Omental fat pad (tissue), 4 donors: ENCODE results near the gene CD81. TPM values are rescaled to one million over a fixed set of nuclear protein-coding genes. Genes with fewer than 3 reads are reported as not detected.

Experiments
- ATAC-seq: fragments of 150-250 bp; one replicate; pipeline ENCODE4 v1.9.1; 2016; ENCODE audit warnings: mild to moderate bottlenecking, moderate library complexity; ENCODE audit not compliant: low FRiP score
- DNase-seq: peaks from one replicate; pipeline ENCODE4 v3.0.0-alpha.2; 2019; ENCODE audit warnings: low spot score
- CTCF ChIP-seq, 3 donors: fragments of 450-650 bp; IDR thresholded peaks; one replicate each; pipeline ENCODE4 v1.5.1; 2016 to 2017; ENCODE audit warnings: antibody characterized with exemption in 3 of 3, mild to moderate bottlenecking in 3 of 3, moderate library complexity in 2 of 3
- total RNA-seq, 4 donors: library from RNA; depleted of rRNA; stranded (reverse); fragments of >200 nt; gene quantifications; one replicate each; pipeline ENCODE4 v1.1.0, GENCODE V29; 2016

Gene CD81
- total RNA-seq, 4 donors from 2014 or later, result 540 to 765 (median 577) TPM

- no peak for DNase-seq
- TF ChIP-seq CTCF (IDR thresholded peaks at IDR 0.05), result no peak
- no peak for ATAC-seq
These were observed 7.8 kb upstream of the CD81 start for GRCh38 chr11:2369320-2369719.

- no peak for DNase-seq
- no peak for ATAC-seq
- TF ChIP-seq CTCF (IDR thresholded peaks at IDR 0.05), result no peak
These were observed 7.2 kb upstream of the CD81 start for GRCh38 chr11:2369896-2370295.

- ATAC-seq (no peak), DNase-seq (no peak)
- no peak for TF ChIP-seq CTCF (IDR thresholded peaks at IDR 0.05)
These were observed 2.5 kb upstream of the CD81 start for GRCh38 chr11:2374456-2375201.

GRCh38 chr11:2375341-2375853 lies 1.7 kb upstream of the CD81 start:
- DNase-seq (no peak), ATAC-seq (no peak)
- no peak for TF ChIP-seq CTCF (IDR thresholded peaks at IDR 0.05)

GRCh38 chr11:2375964-2376551 lies 1.1 kb upstream of the CD81 start:
- DNase-seq, result no peak
- no peak for ATAC-seq
- TF ChIP-seq CTCF (IDR thresholded peaks at IDR 0.05), result no peak

- TF ChIP-seq CTCF (IDR thresholded peaks at IDR 0.05), result no peak
- ATAC-seq, result peak; percentile 44
- DNase-seq, result no peak
These were observed 667 bp downstream of the CD81 start for GRCh38 chr11:2377511-2378443.
